Small intestine (tissue), 7 donors: Measurements from ENCODE around the gene CAD. TPM values are rescaled to one million over a fixed set of nuclear protein-coding genes. Genes with fewer than 3 reads are reported as not detected.
A peak's percentile ranks its signal among the peaks of the same experiment; 100 is the strongest.

Source experiments
- DNase-seq, 2 donors: peaks; one replicate each; pipeline versions ENCODE4 v3.0.0 to v3.0.0-alpha.2; 2013
- FAIRE-seq: peaks from 2 replicates; lab custom pipeline; 2012; peaks lifted over from hg19 to GRCh38; lab: Jason Lieb, UNC
- H3K27ac ChIP-seq, 3 donors: one replicate each; pipeline ENCODE4 v1.5.1; 2013; ENCODE audit warnings: low read length in 2 of 3, mild to moderate bottlenecking in 2 of 3, control low read depth in 1 of 3, inconsistent platforms in 1 of 3, low read depth in 1 of 3, moderate library complexity in 1 of 3
- H3K27me3 ChIP-seq, 3 donors: one replicate each; pipeline ENCODE4 v1.6.1; 2013; ENCODE audit warnings: low read length in 3 of 3, inconsistent platforms in 1 of 3; ENCODE audit not compliant: control insufficient read depth in 3 of 3, insufficient read depth in 3 of 3
- H3K36me3 ChIP-seq, 3 donors: one replicate each; pipeline ENCODE4 v1.6.1; 2013; ENCODE audit warnings: low read length in 3 of 3, inconsistent platforms in 1 of 3, low read depth in 1 of 3, mild to moderate bottlenecking in 1 of 3, moderate library complexity in 1 of 3; ENCODE audit not compliant: control insufficient read depth in 3 of 3, insufficient read depth in 2 of 3
- H3K4me1 ChIP-seq, 3 donors: one replicate each; pipeline ENCODE4 v1.6.1; 2013; ENCODE audit warnings: low read length in 2 of 3, inconsistent platforms in 1 of 3, low read depth in 1 of 3, mild to moderate bottlenecking in 1 of 3, moderate library complexity in 1 of 3; ENCODE audit not compliant: control insufficient read depth in 3 of 3, insufficient read depth in 2 of 3
- H3K4me3 ChIP-seq, 3 donors: one replicate each; pipeline ENCODE4 v1.5.1; 2013; ENCODE audit warnings: low read length in 3 of 3, control low read depth in 1 of 3, inconsistent platforms in 1 of 3, low read depth in 1 of 3, mild to moderate bottlenecking in 1 of 3, moderate library complexity in 1 of 3
- H3K9me3 ChIP-seq, 2 donors: one replicate each; pipeline ENCODE4 v1.6.1; 2013; ENCODE audit warnings: low read depth in 1 of 2, low read length in 1 of 2; ENCODE audit not compliant: control insufficient read depth in 2 of 2, insufficient read depth in 1 of 2
- whole genome bisulfite sequencing, 3 donors: extraction: QIAGEN DNeasy Blood & Tissue Kit; methylation state at CpG; one replicate each; pipeline ENCODE4 v1.1.7; 2013; 5-methylcytosine and 5-hydroxymethylcytosine counted together
- polyA plus RNA-seq, 4 donors: library from polyadenylated mRNA; stranded (reverse) in 3 of 4; unstranded in 1 of 4; fragments of 200-250 nt in 3 of 4; fragments of 120-200 nt in 1 of 4; gene quantifications; one replicate each; pipeline versions ENCODE4 v1.2.1 to v1.2.3, GENCODE V29; 2013
- donor health status: healthy with polysubstance abuse.
- donor health status: control.
- donor health status: control.
- donor health status: Bipolar disorder and iron deficiency.
- donor health status: healthy.

Gene CAD
- polyA plus RNA-seq, 4 donors: 8.6 to 31.6 (median 15.2) TPM

- peaks cover 3 to 41% (median 5%) of the 10 kb centered on the region in 3 donors for H3K27me3 ChIP-seq
- H3K4me3 ChIP-seq: no peak overlapping the region
- peak; percentile 23 to 63 for DNase-seq
- no peak overlapping the region for H3K27ac ChIP-seq
- FAIRE-seq: no peak
- H3K36me3 ChIP-seq: no peaks in the 10 kb centered on the region
- peaks cover 0 to 6% (median 0%) of the 10 kb centered on the region in 3 donors for H3K4me1 ChIP-seq
- H3K9me3 ChIP-seq: no peaks in the 10 kb centered on the region
- WGBS, 3 donors: 8 to 21% (median 16%) methylated on average over 21 to 22 of the region's 22 CpGs
Measured at GRCh38 chr2:27249891-27250651, 32.9 kb downstream of the CAD start.

- H3K4me3 ChIP-seq: no peak overlapping the region
- peaks cover 0 to 6% (median 0%) of the 10 kb centered on the region in 3 donors for H3K4me1 ChIP-seq
- no peak overlapping the region for H3K27ac ChIP-seq
- no peaks in the 10 kb centered on the region for H3K9me3 ChIP-seq
- H3K27me3 ChIP-seq: peaks cover 5 to 46% (median 5%) of the 10 kb centered on the region in 3 donors
- WGBS, 3 donors: 53 to 57% (median 53%) methylated on average over 13 of the region's 13 CpGs
- no peak for FAIRE-seq
- no peak for DNase-seq
- no peaks in the 10 kb centered on the region for H3K36me3 ChIP-seq
Measured at GRCh38 chr2:27250652-27251379, 33.6 kb downstream of the CAD start.

- no peak overlapping the region for H3K27ac ChIP-seq
- WGBS, 3 donors: 79 to 81% (median 80%) methylated on average over 13 of the region's 13 CpGs
- DNase-seq: no peak
- FAIRE-seq: no peak
- no peaks in the 10 kb centered on the region for H3K36me3 ChIP-seq
- no peaks in the 10 kb centered on the region for H3K9me3 ChIP-seq
- H3K27me3 ChIP-seq: peaks cover 5 to 56% (median 5%) of the 10 kb centered on the region in 3 donors
- H3K4me1 ChIP-seq: peaks cover 0 to 6% (median 0%) of the 10 kb centered on the region in 3 donors
- no peak overlapping the region for H3K4me3 ChIP-seq
Measured at GRCh38 chr2:27251766-27252165, 34.6 kb downstream of the CAD start.

- 19 to 39% (median 23%) methylated on average over 13 of the region's 13 CpGs for WGBS, 3 donors
- no peaks in the 10 kb centered on the region for H3K9me3 ChIP-seq
- FAIRE-seq (no peak), DNase-seq (no peak)
- H3K4me1 ChIP-seq: peaks cover 0 to 5% (median 0%) of the 10 kb centered on the region in 3 donors
- H3K4me3 ChIP-seq: no peak overlapping the region
- peaks cover 7 to 75% (median 9%) of the 10 kb centered on the region in 3 donors for H3K27me3 ChIP-seq
- H3K27ac ChIP-seq: no peak overlapping the region
- no peaks in the 10 kb centered on the region for H3K36me3 ChIP-seq
Measured at GRCh38 chr2:27255187-27255586, 38.0 kb downstream of the CAD start.

- Histone ChIP-seq H3K4me1 (peaks cover 0 to under 1% (median 0%) of the 10 kb centered on the region in 3 donors), H3K27me3 (peaks cover 8 to 75% (median 9%) of the 10 kb centered on the region in 3 donors), H3K36me3 (no peaks in the 10 kb centered on the region), H3K9me3 (no peaks in the 10 kb centered on the region), H3K27ac (no peak overlapping the region), H3K4me3 (no peak overlapping the region)
- WGBS, 3 donors: 22 to 40% (median 31%) methylated on average over 1 of the region's 1 CpG
- DNase-seq (no peak), FAIRE-seq (no peak)
Measured at GRCh38 chr2:27255660-27256059, 38.5 kb downstream of the CAD start.

- no peak overlapping the region for H3K4me3 ChIP-seq
- H3K9me3 ChIP-seq: no peaks in the 10 kb centered on the region
- H3K27ac ChIP-seq: no peak overlapping the region
- DNase-seq: no peak
- H3K4me1 ChIP-seq: no peaks in the 10 kb centered on the region
- no peak for FAIRE-seq
- WGBS, 3 donors: 73 to 82% (median 73%) methylated on average over 7 of the region's 7 CpGs
- H3K36me3 ChIP-seq: no peaks in the 10 kb centered on the region
- H3K27me3 ChIP-seq: peaks cover 9 to 78% (median 20%) of the 10 kb centered on the region in 3 donors
Measured at GRCh38 chr2:27256855-27257454, 39.8 kb downstream of the CAD start.

- H3K9me3 ChIP-seq: no peaks in the 10 kb centered on the region
- DNase-seq (no peak), FAIRE-seq (no peak)
- peaks cover 0 to under 1% (median 0%) of the 10 kb centered on the region in 3 donors for H3K4me1 ChIP-seq
- no peaks in the 10 kb centered on the region for H3K36me3 ChIP-seq
- no peak overlapping the region for H3K27ac ChIP-seq
- H3K4me3 ChIP-seq: no peak overlapping the region
- WGBS, 3 donors: 71 to 85% (median 78%) methylated on average over 8 of the region's 8 CpGs
- peaks cover 9 to 86% (median 24%) of the 10 kb centered on the region in 3 donors for H3K27me3 ChIP-seq
Measured at GRCh38 chr2:27258051-27258450, 40.9 kb downstream of the CAD start.

GRCh38 chr2:27261241-27261925 lies 44.2 kb downstream of the CAD start:
- Histone ChIP-seq H3K4me1 (peaks cover 2 to 12% (median 5%) of the 10 kb centered on the region in 3 donors), H3K36me3 (no peaks in the 10 kb centered on the region), H3K27me3 (peaks cover 19 to 94% (median 32%) of the 10 kb centered on the region in 3 donors), H3K27ac (no peak overlapping the region), H3K4me3 (no peak overlapping the region), H3K9me3 (no peaks in the 10 kb centered on the region)
- DNase-seq (no peak), FAIRE-seq (no peak)
- WGBS, 3 donors: 44 to 49% (median 45%) methylated on average over 11 of the region's 11 CpGs
